HG03039 (cell line): ENCODE results near the gene PARP12.
"Not testable (repeated sequence)": the region's sequence is repeated elsewhere in the genome, so short reads cannot be mapped to it uniquely, and the experiment has no call there.

ENCODE experiments used
- ATAC-seq: cut with Tn5 transposase; IDR thresholded peaks from one replicate; pipeline ENCODE4 v1.9.1; 2021; ENCODE audit warnings: mild to moderate bottlenecking, moderate library complexity; ENCODE audit not compliant: unreplicated experiment

PARP12 gene, protein sequence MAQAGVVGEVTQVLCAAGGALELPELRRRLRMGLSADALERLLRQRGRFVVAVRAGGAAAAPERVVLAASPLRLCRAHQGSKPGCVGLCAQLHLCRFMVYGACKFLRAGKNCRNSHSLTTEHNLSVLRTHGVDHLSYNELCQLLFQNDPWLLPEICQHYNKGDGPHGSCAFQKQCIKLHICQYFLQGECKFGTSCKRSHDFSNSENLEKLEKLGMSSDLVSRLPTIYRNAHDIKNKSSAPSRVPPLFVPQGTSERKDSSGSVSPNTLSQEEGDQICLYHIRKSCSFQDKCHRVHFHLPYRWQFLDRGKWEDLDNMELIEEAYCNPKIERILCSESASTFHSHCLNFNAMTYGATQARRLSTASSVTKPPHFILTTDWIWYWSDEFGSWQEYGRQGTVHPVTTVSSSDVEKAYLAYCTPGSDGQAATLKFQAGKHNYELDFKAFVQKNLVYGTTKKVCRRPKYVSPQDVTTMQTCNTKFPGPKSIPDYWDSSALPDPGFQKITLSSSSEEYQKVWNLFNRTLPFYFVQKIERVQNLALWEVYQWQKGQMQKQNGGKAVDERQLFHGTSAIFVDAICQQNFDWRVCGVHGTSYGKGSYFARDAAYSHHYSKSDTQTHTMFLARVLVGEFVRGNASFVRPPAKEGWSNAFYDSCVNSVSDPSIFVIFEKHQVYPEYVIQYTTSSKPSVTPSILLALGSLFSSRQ

DNA sequence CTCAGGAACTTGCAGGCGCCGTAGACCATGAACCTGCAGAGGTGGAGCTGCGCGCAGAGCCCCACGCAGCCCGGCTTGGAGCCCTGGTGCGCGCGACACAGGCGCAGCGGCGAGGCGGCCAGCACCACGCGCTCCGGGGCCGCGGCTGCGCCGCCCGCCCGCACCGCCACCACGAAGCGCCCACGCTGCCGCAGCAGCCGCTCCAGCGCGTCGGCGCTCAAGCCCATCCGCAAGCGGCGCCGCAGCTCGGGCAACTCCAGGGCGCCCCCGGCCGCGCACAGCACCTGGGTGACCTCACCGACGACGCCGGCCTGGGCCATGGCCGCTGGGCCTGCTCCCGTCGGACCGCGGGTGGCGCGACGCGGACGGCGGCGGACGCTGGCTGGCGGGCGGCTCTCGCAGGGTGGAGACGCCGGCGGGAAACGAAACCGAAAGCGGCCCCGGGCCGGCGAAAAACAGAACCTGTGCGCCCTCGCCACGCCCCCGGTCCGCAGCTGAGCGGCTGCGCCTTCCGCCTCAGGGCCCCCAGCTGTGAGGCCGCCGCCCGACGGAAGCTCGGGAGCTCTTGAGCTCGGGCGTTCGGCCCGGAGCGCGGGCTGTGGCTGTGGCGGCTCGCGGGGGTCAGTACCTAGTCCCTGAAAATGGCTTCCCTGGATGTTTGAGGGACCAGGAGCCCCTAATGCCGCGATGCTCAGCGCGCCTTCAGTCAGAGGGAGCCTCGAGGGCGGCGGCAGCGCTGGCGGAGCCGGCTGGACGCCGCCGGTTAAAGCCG, at the start of gene PARP12:
Gene PARP12, minus strand, starts transcription at position 424 of the 772 bp plus-strand sequence. Its CDS starts 104 bp downstream, at position 320.
- ATAC-seq: peak; percentile 92

DNA sequence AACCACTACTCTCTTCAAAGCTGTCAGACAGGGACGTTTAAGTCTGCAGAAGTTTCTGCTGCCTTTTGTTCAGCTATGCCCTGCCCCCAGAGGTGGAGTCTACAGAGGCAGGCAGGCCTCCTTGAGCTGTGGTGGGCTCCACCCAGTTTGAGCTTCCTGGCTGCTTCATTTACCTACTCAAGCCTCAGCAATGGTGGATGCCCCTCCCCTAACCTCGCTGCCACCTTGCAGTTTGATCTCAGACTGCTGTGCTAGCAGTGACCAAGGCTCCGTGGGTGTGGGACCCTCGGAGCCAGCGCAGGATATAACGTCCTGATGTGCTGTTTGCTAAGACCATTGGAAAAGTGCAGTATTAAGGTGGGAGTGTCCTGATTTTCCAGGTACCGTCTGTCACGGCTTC, 46.0 kb upstream of the PARP12 start:
- not testable (repeated sequence) for ATAC-seq

DNA sequence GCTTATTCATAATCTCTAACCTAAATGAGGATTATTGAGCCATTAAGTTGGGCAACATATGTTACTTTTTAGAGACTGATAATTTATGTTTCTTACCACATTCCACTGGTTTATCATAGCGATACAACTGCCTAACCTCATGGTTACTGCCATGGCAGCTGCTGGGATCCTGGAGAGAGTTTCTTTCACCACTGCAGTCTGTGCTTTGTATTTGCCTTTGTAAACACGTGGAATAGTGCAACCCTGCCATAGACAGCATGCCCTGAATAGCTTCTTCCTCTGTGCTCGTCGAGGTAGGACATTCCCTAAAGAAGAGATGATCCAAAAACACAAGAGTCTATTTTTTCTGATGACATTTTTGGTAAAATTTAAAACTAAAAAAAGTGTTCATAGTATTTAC, 33.7 kb upstream of the PARP12 start:
- ATAC-seq: no peak

DNA sequence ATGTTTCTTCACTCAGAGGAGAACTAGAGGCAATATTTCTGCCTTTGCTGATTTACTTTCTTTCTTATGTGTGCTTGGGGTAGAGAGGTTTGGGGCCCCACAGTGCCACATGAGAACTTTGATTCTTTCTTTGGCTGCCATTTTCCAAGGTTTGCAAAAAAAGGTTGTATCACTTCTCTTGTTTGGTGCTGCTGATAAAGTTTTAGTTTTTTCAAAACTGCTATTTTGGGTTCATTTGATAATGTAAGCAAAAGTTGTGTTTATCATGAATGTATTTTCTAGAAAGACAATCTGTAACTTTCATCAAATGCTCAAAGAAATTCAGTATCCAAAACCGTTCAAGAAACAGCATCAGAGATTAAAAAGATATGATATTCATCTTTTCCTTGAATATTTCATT, 30.6 kb upstream of the PARP12 start:
- no peak for ATAC-seq

DNA sequence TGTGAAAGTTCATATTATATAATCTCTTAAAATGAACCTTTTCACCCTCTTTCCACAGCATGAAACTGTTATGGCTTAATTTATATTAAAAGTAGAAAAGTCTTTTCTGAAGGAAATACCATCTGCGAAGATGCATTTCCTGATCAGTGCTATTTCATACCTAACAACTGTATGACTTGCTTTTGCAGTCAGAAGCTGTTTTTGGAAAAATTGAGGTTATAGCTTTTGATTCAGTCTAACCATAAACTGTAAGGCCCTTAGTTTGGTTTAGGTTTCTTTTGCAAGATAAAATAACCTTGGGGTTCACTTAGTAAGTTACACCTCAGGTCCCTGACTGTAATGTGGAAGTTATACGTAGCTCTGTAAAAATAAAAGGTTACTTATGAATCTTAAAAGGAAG, 22.7 kb upstream of the PARP12 start:
- ATAC-seq: no peak

DNA sequence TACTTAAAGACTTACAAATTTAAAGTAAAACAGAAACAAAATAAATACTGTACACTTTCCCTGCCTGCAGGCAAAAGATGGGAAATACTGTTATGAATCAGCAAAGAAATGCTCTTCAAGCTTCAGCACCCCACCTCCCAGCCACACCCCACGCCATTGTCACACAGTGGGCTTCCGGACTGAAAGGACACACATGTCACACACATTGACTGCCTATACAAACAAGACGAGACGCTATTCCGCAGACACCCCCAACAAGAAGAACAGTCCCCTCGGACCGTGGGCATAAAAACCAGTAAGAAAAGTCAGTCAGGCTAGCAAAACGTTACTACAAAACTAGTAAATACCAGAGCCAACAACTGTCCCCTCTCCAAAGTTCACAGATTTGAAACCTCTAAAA, 22.2 kb upstream of the PARP12 start:
- ATAC-seq: peak; percentile 90

DNA sequence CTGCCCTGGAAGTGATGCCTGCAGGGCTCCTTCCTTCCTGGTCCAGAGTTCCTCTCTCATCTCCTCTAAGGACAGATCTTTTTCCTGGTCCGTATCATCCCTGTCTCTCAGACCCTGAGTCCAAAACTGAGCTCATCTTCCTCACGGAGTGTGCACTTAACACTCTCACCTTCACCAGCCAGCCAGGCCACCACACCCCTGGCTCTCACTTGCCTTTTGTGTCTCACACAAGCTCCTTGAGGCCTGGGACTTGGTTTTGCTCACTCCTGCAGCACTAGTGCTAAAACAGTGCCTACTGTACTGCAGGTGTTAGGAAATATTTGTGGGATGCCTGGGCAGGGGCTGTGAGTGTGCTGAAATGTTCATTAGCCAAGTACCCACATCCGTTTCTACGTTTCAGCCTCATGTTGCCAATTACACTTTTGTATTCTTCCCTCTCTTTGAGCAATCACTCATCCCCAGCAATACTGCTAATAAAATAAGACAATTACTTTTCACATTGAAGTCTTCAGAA, 21.4 kb upstream of the PARP12 start:
- no peak for ATAC-seq

DNA sequence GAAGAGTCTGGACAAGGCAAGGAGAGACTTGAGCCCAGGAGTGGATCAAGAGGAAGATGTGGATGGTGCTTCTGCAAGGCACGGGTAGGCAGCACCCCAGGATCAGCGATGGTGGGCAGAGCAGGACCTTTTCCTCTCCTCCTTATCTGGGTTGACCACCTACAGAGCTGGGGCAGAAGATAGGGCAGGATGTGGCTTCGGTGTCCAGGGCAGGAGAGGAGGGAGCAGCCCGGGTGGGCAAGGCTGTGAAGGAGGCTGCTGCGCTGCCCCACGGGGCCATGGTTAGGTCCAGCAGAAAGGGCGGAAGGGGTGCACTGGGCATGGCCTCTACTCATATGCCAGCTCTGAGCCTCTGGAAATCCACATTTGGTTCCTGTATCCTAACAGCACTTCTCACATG, 20.0 kb upstream of the PARP12 start:
- ATAC-seq: no peak

DNA sequence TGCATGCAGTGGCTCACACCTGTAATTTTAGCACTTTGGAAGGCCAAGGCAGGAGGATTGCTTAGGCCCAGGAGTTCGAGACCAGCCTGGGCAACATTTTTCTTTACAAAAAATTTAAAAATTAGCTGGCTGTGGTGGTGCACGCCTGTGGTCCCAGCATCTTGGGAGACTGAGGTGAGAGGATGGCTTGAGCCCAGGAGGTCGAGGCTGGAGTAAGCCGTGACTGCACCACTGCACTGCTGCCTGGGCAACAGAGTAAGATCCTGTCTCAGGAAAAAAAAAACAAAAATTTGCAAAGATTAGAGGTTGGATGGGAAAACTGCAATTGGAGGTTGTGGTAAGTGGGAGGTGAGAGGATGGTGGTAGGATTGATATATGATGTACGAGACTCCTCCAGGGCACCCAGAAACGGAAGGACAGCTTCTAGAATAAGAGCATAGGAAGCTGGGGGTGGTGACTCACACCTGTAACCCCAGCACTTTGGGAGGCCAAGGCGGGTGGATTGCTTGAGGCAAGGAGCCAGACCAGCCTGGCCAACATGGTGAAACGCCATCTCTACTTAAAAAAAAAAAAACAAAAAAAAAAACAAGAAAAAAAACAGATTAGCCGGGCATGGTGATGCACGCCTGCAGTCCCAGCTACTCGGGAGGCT, 19.1 kb upstream of the PARP12 start:
- no peak for ATAC-seq

DNA sequence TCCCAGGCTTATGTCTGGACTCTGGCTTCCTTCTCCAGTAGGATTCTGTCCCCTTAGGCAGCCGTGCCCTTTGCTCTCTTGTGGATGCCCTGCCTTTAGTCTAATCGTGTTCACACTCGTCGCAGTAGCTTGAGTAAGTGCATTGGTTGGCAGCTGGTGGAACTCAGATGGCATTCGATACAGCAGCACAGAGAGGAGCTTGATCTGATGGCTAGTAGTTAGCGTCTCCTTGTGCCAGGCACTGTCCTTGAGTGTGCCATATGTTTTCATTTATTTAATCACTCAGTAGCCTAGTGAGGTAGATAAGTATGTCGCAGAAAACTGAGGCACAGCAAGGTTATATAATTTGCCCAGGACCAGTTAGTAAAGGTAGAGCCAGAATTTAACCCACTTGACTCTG, 18.2 kb upstream of the PARP12 start:
- no peak for ATAC-seq

DNA sequence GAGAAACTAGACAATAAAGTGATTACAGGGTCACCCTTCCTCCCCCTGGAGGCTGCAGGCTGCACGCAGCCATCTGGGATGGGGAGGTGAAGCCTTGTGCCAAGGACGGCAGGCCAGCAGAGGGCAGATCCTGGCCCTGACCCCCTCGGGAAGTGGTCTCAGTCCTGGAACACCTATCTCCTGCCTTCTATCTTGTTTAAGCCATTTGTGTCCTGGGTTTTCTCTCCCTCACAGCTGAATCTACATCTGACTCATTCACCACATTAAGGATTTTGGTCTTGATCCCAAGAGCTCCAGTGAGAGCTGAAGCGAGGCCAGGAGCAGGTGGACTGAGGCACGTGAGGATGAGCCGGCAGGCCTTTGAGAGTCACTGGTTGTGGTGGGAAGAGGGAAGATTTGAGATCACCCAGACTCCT, 16.4 kb upstream of the PARP12 start:
- ATAC-seq: no peak

DNA sequence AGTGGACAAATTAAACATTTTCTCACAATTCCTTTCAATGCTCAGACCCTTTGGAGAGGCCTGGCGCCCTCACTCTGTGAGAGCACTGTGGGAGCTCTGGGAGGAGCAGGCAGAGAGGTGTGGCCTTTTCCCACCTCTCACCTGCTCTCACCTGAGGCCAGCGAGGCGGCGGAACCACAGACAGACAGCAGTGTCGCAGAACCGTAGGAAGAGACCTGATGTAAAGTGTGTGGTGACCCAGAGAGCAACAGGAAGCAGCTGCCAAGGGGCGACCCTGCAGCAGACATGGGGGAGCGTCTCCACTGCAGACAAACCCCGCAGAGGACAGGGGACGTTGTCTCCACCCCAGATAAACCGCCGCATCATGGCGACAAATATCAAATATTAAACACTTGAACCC, 15.6 kb upstream of the PARP12 start:
- ATAC-seq: no peak

DNA sequence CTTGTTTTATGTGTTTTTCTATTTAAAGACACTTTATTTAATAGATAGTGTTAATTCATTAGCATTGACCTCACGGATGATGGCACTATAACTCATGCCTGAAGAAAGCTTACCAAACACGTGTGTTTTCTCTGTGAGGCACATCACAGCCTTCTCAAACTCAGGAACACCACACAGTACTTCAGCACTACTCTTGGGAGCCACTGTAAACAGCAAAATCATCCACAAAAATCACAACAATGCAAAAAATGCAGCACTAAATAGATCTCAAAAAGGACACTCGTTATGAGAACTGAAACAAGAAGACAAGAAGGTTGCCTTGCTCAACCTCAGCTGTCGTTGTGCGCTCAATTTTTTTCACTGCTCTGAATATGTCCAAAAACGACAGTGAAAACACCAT, 12.0 kb upstream of the PARP12 start:
- ATAC-seq: no peak

DNA sequence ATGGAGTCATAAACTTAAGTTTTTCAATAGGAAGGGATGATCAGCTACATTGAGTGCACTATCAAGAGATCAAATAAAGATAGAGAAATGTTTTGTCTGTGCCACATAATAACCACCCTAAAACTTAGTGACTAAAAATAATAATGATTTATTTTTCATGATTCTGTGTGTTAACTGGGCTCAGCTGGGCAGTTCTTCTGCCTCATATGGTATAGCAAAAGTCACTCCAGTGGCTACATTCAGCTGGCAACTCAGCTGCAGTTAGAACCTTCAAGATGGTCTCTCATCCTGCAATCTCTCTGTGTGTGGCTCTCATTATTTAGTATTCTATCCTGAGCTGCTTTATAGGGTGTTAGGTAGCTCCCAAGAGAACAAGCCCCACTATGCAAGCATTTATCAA, 7.8 kb upstream of the PARP12 start:
- no peak for ATAC-seq

DNA sequence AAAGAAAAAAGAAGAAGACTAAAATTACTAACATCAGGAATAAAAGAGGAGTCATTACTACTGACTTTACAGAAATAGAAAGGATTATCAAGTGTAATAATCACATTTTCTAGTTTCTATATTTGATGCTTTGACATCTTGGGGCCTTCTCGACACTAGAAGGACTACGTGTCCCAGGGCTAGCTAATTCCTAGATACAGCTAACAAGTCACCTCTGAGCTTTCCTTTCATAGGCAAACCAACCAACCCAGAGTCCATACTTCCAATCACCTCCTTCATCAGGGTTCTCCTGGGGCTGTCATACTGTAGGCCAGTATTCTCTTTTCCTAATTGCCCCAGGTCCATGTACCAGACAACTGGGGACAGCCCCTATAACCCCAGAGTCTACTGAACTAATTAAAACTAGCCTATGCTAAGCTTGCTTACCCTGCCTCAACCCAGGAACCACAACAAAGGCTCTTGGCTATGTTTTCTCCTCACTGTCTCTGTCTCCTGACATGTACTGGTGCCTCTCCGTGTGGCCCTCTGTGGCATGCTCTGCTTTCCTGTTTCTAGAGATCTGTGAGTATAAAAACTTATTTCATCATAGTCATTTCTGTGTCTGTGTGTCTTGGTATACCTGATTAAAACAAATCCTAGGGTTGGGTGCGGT, 6.7 kb upstream of the PARP12 start:
- no peak for ATAC-seq

DNA sequence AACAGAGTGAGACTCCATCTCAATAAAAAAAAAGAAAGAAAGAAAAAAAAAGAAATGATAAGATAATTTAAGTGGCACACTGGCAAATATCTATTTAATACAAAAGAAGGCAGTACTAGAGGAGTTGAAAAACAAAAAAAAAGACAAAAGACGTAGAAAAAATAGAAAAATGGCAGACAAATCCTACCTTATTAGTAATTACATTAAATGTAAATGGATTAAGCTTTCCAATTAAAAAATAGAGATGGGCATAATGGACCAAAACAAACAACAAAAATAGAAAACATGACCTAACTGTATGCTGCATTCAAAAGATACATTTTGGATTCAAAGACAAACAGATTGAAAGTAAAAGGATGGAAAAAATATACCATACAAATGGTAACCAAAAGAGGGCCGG, 5.3 kb upstream of the PARP12 start:
- no peak for ATAC-seq

DNA sequence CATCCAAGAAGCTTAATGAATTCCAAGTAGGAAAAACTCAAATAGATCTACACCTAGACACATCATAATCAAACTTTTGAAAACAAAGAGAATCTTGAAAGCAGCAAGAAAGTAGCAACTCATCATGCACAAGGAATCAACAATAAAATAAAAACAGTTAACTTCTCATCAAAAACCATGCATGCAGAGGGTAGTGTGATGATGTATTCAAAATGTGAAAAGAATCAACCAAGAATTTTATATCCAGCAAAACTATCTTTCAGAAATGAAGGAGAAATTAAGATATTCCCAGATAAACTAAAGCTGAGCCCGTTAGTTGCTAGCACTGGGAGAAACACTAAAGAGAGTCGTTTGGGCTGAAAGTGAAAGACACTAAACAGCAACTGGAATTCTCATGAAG, 4.3 kb upstream of the PARP12 start:
- no peak for ATAC-seq

DNA sequence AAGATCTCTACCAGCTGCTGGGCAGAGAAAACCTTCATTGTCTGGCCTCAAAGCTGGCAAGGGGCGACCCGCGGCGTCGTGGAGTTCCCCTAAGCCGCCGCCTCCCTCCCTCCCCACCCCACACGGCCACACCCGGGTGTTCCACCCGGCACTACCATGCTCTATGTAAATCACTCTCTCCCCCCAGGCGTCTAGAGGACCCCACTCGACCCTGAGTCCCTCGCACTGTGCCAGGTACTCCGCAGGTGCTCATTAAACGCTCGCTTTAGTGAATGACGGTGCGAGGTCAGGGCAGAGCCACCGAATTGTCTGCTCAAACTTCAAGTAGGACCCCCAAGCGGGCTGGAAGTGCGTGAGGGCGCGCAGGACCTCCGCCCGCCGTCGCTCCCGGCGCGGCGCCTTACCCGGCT, 628 bp downstream of the PARP12 start:
- peak; percentile 15 for ATAC-seq

DNA sequence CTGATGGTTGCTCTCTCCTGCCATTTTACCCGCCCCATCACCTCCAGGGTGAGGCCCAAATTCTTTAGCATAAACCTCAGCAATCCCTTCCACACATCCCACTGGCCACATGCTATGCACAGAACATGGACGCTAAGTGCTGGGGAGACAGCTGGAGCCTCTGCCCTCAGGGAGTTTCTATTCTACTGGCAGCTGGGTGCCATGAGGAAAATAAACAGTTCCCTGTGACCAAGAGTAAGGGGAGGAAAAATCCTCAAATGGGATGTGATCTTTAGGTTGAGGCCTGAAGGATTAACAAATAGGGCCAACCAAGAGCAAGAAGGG, 1.2 kb downstream of the PARP12 start:
- no peak for ATAC-seq

DNA sequence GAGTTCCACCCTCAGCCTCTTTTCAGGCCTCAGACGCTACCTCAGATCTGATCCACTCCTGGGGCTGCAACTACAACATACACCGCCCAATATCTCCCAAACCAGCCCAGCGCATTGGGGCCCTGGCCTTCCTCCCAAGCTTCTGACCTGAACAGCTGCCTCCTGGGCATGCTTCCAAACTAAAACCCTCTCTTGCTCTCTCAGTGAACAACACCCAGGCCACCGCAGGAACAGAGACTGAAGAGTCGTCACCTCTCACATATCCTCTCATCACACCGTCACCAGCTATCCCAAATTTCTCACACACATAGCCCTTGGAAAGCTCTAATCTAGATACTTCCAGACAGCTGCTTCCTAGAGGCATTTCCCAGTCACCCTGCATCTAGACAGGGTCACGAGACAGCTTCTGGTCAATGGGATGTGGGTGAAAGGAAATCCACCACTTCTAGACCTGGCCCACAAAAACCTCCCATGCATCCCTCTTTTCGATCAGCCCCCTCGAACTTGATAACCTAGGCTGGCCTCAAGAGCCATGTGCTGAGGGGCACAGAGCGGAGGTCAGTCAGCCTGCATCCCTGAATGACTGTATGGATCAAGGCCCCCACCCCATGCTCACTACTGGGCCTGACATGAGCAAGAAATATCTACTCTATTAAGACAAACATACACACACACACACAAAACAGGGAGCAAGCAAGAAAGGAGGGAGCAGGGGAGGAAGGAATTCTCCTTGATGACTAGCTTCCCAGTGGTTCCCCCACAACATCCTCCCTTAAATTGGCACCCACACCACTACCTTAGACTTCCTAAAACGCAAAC, 1.8 kb downstream of the PARP12 start:
- ATAC-seq: no peak
